Nephron (organoid): ENCODE results near the gene CAMK2D.

Experiments
- H3K27ac Mint-ChIP-seq, 3 experiments: 2 replicates each; pipeline ENCODE4 v1.8.0; 2020; ENCODE audit warnings: mixed read lengths in 3 of 3, mild to moderate bottlenecking in 2 of 3, moderate library complexity in 1 of 3
- H3K27me3 Mint-ChIP-seq: 2 replicates; pipeline ENCODE4 v1.8.0; 2021; ENCODE audit warnings: low read depth, mild to moderate bottlenecking, moderate library complexity, mixed read lengths
- H3K36me3 Mint-ChIP-seq: 2 replicates; pipeline ENCODE4 v1.8.0; 2020; ENCODE audit warnings: low read depth, mixed read lengths
- H3K4me1 Mint-ChIP-seq: 2 replicates; pipeline ENCODE4 v1.8.0; 2020; ENCODE audit warnings: mixed read lengths
- H3K4me3 Mint-ChIP-seq, 3 experiments: 2 replicates each; pipeline ENCODE4 v1.8.0; 2020; ENCODE audit warnings: mild to moderate bottlenecking in 3 of 3, mixed read lengths in 3 of 3, moderate library complexity in 2 of 3
- H3K9me3 Mint-ChIP-seq: 2 replicates; pipeline ENCODE4 v1.8.0; 2020; ENCODE audit warnings: mixed read lengths
- TF ChIP-seq, protein P1 (sequence below), 3 experiments: fragments of 200-600 bp; sonication (generic); IDR thresholded peaks; one replicate each; pipeline ENCODE4 v1.5.0; 2021; ENCODE audit warnings: antibody characterized with exemption in 3 of 3; ENCODE audit not compliant: unreplicated experiment in 3 of 3

The CAMK2D gene

GRCh38 chr4:113509851-113510250 lies 251.7 kb downstream of the CAMK2D start:
- H3K4me1 Mint-ChIP-seq = no peaks in the 10 kb centered on the region
- TF ChIP-seq, protein P1, sequence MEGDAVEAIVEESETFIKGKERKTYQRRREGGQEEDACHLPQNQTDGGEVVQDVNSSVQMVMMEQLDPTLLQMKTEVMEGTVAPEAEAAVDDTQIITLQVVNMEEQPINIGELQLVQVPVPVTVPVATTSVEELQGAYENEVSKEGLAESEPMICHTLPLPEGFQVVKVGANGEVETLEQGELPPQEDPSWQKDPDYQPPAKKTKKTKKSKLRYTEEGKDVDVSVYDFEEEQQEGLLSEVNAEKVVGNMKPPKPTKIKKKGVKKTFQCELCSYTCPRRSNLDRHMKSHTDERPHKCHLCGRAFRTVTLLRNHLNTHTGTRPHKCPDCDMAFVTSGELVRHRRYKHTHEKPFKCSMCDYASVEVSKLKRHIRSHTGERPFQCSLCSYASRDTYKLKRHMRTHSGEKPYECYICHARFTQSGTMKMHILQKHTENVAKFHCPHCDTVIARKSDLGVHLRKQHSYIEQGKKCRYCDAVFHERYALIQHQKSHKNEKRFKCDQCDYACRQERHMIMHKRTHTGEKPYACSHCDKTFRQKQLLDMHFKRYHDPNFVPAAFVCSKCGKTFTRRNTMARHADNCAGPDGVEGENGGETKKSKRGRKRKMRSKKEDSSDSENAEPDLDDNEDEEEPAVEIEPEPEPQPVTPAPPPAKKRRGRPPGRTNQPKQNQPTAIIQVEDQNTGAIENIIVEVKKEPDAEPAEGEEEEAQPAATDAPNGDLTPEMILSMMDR (IDR thresholded peaks at IDR 0.05; ENCODE audit: unreplicated experiment in 3 of 3) = no peak
- peaks cover 44% of the 10 kb centered on the region for H3K36me3 Mint-ChIP-seq
- no peak overlapping the region for H3K27ac Mint-ChIP-seq
- H3K9me3 Mint-ChIP-seq = no peaks in the 10 kb centered on the region
- no peak overlapping the region for H3K4me3 Mint-ChIP-seq
- H3K27me3 Mint-ChIP-seq = no peaks in the 10 kb centered on the region

DNA sequence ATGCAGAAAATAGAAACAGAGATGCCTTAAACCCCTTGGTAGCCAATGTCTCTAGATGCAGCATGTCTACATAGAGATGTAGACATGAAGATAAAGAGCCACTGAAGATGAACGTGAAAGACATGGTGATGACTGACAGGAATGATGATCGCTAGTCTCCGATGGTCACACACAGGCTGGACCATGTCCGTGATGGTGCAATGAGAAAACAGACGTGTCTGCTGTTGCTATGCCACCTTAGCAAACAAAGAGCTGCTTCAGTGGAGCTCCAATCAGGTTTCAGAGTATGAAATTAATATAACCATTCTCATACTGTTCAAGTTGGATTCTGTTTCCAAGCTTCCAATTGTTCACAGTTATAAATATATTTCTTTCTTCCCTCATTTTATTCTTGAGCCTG lies 256.5 kb downstream of the CAMK2D start:
- Mint-ChIP-seq H3K27me3 (no peaks in the 10 kb centered on the region), H3K36me3 (peaks cover 29% of the 10 kb centered on the region), H3K4me1 (no peaks in the 10 kb centered on the region), H3K9me3 (no peaks in the 10 kb centered on the region), H3K4me3 (no peak overlapping the region), H3K27ac (no peak overlapping the region)
- TF ChIP-seq, protein P1 (IDR thresholded peaks at IDR 0.05; ENCODE audit: unreplicated experiment in 3 of 3) = no peak

- no peak overlapping the region for H3K27ac Mint-ChIP-seq
- no peaks in the 10 kb centered on the region for H3K9me3 Mint-ChIP-seq
- H3K27me3 Mint-ChIP-seq = no peaks in the 10 kb centered on the region
- H3K4me3 Mint-ChIP-seq = no peak overlapping the region
- TF ChIP-seq, protein P1 (IDR thresholded peaks at IDR 0.05; ENCODE audit: unreplicated experiment in 3 of 3) = no peak
- H3K4me1 Mint-ChIP-seq = peaks cover 4% of the 10 kb centered on the region
- peaks cover 33% of the 10 kb centered on the region for H3K36me3 Mint-ChIP-seq
These were observed 257.1 kb downstream of the CAMK2D start for GRCh38 chr4:113504422-113504821.

DNA sequence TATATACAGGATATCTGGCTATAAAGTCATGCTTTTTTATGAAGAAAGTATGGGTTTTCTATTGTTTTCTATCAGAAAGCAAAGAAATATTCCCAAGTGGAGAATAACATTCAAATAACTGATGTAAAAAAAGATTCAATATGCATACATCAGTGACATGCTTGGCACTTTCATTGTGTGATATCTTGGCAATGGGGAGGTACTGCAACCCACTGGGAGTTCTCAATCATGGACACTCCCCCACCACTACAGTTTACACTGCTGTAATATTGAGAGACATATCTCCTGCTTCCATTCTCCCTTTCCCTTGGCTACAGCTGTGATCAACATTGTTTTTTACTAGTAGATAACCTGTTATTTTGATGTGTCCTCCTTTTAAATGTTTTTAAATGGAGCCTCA lies 257.8 kb downstream of the CAMK2D start:
- no peaks in the 10 kb centered on the region for H3K9me3 Mint-ChIP-seq
- no peak overlapping the region for H3K4me3 Mint-ChIP-seq
- H3K27me3 Mint-ChIP-seq = no peaks in the 10 kb centered on the region
- TF ChIP-seq, protein P1 (IDR thresholded peaks at IDR 0.05; ENCODE audit: unreplicated experiment in 3 of 3) = no peak
- no peak overlapping the region for H3K27ac Mint-ChIP-seq
- H3K4me1 Mint-ChIP-seq = peaks cover 8% of the 10 kb centered on the region
- H3K36me3 Mint-ChIP-seq = peaks cover 33% of the 10 kb centered on the region

DNA sequence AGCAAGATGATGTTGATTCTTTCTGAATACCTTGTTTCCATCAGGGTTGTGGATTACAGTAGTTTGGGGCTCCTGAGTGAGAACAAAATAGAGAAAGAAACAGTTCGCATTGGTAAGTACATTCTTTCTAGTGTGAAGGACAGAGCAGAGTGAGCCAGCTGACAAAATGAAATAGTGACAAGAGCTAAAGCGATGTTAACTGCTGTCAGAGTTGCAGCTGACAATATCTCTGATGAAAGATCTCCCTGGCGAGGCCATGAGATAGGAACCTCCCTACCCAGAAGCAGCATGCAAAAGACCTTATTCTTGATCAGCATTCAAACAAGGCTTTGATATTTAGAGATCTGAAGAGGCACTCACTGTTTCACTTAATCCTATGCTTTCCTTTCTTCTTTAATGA lies 258.6 kb downstream of the CAMK2D start:
- TF ChIP-seq, protein P1 (IDR thresholded peaks at IDR 0.05; ENCODE audit: unreplicated experiment in 3 of 3) = no peak
- Mint-ChIP-seq H3K4me1 (peaks cover 9% of the 10 kb centered on the region), H3K27me3 (no peaks in the 10 kb centered on the region), H3K4me3 (no peak overlapping the region), H3K27ac (no peak overlapping the region), H3K36me3 (peaks cover 31% of the 10 kb centered on the region), H3K9me3 (no peaks in the 10 kb centered on the region)

DNA sequence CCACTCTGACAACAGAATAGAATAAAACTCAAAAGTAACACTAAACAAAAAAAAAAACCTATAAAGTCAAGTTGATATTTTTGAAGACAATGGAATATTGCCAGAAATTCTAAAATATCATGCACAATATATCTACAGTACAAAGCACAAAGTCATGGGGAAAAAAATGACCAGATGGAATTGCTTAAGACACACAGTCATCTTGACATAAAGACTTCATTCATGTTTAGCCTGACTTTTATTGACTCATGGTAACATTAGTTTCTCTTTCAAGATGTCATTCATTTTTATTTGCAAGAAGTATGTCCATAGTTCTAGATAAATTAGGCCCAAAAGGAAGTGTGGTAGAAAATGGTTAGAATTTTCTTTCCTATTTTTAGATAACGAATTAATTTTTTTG lies 259.1 kb downstream of the CAMK2D start:
- Mint-ChIP-seq H3K27ac (peak overlapping the region in 1 of 3 experiments; percentile 52), H3K9me3 (no peaks in the 10 kb centered on the region), H3K36me3 (peaks cover 36% of the 10 kb centered on the region), H3K4me1 (peaks cover 13% of the 10 kb centered on the region), H3K4me3 (no peak overlapping the region), H3K27me3 (no peaks in the 10 kb centered on the region)
- TF ChIP-seq, protein P1 (IDR thresholded peaks at IDR 0.05; ENCODE audit: unreplicated experiment in 3 of 3) = no peak
